WTC11 (cell line): ENCODE measurements around the gene ANKRD11.

ENCODE experiments used
- CTCF ChIP-seq: fragments of 200-600 bp; IDR thresholded peaks from 2 replicates; pipeline ENCODE4 v1.8.0; 2022; ENCODE audit warnings: antibody characterized with exemption
- MAX ChIP-seq: sonication (generic); formaldehyde crosslinking; IDR thresholded peaks from 2 replicates; pipeline ENCODE4 v1.8.0; 2022; ENCODE audit warnings: mild to moderate bottlenecking, missing genetic modification reagents
- TCF7 ChIP-seq: sonication (generic); formaldehyde crosslinking; IDR thresholded peaks from 2 replicates; pipeline ENCODE4 v1.8.0; 2022; ENCODE audit warnings: mild to moderate bottlenecking, low read depth, missing genetic modification reagents, moderate library complexity

- TF ChIP-seq CTCF (no peak), TCF7 (CRISPR knock-in tag) (no peak), MAX (CRISPR knock-in tag) (no peak)
These were observed 271.0 kb downstream of the ANKRD11 start for GRCh38 chr16:89219365-89219764.
